GF-D8 (cell line): ENCODE measurements around the gene MUC13.

Source experiments
- DNase-seq: peaks from one replicate; lab custom pipeline; 2025; lab: John Stamatoyannopoulos, UW

MUC13 gene

DNA sequence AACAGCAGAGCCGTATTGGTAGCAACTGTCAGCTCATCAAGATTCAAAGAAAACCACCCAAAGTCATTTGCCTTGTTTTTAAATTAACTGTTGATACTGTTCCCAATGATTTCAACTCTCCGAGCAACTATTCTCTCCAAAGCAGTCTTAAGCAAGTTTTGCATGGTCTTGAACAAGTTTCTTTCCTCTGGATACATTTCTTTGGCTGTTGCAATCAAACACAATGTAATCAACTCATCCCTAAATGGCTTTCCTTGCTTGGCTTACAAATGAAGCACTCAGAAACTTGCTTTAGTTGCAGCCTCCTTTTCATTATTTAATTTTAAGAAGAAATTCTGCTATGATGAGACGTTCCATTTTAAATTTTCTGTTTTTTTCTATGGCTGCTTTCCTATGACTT, 15.5 kb upstream of the MUC13 start:
- DNase-seq, result no peak

- DNase-seq, result no peak
These were observed 8.1 kb upstream of the MUC13 start for GRCh38 chr3:124942613-124943012.

GRCh38 chr3:124941771-124942170, 7.2 kb upstream of the MUC13 start:
- no peak for DNase-seq

DNA sequence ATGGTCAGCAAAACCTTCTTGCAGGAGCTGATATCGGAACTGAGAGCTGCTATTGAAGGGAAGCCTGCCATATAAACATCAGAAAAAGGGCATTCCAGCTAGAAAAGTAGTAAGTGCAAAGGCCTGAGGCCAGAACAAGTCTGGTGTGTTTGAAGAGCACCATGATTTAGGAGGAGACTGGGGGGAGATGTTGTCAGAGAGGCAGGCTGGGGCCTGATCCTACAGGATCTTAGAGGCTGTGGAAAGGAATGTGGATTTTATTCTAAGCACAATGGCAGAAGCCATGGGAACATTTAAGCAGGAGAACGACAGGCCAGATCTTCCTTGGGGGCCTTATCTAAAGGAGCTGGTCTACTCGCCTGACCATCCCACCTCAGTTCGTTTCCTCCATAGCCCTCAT, 5.1 kb upstream of the MUC13 start:
- DNase-seq, result no peak

DNA sequence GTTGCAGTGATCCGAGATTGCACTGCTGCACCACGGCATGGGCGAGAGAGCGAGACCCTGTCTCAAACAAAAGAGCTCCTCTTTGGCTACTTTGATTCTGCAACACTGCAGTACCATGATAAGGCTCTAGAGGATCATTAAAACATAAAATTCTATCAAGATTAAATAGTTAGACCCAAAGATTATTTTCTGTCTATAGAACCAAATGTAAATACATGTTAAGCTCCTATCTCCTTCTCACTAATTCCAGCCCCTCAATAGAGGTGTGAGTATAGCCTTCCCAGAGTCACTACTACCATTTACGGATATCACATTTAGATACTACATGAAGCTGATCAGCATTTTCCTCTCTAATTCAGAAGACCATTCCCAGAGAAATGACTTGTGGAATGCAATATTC, 4.3 kb upstream of the MUC13 start:
- DNase-seq, result no peak

- no peak for DNase-seq
These were observed 2.5 kb upstream of the MUC13 start for GRCh38 chr3:124937049-124937448.

GRCh38 chr3:124935794-124936542, 1.4 kb upstream of the MUC13 start:
- no peak for DNase-seq

- no peak for DNase-seq
These were observed 713 bp upstream of the MUC13 start for GRCh38 chr3:124935264-124935663.

- DNase-seq, result peak; percentile 1
These were observed 6.0 kb downstream of the MUC13 start for GRCh38 chr3:124928333-124929202.

GRCh38 chr3:124927574-124928045, 6.9 kb downstream of the MUC13 start:
- no peak for DNase-seq

DNA sequence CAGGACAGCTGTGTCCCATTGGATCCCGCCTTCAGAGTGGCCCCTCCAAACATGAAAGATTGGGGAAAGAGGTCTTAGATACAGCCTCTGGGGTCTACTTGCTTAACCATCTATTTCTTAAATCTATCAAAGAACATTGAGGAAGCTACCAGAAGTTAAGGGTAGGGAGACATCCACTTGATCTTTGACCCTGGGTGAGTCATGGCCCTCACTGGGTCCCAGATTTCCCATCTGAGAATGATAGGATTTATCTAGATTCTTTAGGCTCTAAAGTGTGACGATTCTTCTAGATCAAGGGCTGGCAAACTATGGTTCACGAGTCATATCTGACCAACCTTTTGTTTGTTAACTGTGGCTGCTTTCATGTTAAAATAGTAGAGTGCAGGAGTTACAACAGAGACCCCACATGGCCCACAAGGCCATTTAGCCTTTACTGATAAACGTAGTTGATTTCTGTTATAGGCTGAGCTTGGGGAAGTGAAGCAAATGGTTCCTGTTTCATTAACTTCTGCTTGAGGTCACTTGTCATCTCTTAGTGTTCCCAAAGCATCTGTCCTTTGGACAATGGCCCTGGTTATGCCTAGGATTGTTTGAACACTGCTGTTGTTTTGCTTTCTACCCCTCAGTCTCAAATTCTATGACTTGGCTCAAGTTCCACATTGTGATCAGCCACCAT, 8.0 kb downstream of the MUC13 start:
- DNase-seq, result no peak

GRCh38 chr3:124924741-124925140, 9.8 kb downstream of the MUC13 start:
- no peak for DNase-seq

DNA sequence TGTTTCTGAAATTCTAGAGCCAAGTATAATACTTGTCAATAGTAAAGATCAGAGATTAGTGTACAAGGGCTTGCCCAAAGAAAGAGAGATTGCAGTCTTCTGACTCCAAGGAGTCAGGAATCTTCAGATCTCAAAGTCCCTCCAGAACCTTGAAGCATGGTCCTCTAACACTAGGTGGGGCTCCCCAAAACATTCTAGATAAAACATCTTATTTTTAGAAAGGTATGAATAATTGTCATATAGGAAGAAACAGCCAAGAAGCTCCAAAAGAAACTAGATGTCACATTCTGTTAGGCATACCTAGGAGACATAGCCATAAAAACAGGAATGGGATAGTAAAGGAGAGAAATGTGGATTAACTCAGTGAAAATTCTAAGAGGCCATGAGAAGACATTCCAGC, 10.7 kb downstream of the MUC13 start:
- DNase-seq, result no peak

DNA sequence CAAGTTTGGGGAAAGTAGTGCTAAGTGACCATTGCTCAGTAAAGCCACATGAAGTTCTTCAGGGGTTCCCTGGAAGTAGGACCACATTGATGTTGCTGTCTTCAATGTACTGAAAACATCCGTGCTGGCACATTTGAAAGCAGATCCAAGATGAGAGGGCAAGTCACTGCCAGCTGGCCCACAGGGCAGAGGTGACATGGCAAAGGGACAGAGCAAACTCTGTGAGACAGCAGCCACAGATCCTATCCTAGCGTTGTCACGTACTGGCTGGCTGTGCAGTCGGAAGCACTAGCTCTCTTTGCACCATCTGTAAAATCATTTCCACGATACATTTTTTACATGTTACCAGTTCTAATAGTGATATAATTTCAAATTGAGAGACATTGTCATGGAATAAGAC, 13.8 kb downstream of the MUC13 start:
- no peak for DNase-seq

- DNase-seq, result no peak
These were observed 14.8 kb downstream of the MUC13 start for GRCh38 chr3:124919756-124920155.

DNA sequence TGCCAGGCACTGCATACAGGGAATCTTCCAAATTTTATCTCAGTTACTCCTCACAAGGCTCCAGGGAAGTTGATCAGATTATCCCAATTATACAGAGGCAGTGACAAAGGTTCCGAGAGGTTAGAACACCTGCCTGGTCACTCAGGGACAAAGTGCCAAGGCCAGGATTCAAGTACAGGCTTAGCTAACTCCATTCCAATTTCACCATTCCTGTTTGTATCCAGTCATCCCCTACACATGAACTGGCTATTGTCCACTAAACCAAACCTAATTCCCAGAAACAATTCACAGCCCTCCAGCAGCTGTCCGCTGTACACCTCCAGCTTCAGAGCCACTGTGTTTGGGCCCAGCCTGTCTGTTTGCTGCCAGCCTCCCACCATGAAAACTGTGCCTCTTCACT, 16.0 kb downstream of the MUC13 start:
- DNase-seq, result no peak

DNA sequence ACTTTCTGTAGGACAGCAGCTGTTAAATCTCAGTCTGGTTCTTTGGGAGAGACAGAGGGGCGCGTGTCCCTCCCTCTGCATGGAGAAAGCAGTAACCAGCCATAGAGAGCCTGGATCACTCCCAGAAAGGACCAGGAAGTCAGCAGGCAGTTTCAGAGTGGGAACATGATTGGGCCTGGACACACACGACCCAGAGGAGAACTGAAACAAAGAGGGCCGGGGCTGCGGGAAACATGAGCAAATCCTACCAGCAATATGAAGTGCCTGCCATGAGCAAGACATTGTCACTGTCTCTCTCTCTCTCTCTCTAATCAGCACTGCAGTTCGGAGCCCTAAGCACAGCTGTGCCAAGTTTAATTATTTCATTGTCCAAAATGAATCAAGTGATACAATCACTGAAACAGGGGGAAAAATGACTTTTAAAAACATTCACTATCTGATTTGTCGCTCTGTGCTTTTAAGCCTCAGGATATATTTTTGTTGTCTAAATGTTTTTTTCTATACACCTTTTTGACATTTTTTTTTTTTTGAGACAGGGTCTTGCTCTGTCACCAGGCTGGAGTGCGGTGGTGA, 17.6 kb downstream of the MUC13 start:
- DNase-seq, result no peak

GRCh38 chr3:124915254-124915653, 19.3 kb downstream of the MUC13 start:
- DNase-seq, result no peak

DNA sequence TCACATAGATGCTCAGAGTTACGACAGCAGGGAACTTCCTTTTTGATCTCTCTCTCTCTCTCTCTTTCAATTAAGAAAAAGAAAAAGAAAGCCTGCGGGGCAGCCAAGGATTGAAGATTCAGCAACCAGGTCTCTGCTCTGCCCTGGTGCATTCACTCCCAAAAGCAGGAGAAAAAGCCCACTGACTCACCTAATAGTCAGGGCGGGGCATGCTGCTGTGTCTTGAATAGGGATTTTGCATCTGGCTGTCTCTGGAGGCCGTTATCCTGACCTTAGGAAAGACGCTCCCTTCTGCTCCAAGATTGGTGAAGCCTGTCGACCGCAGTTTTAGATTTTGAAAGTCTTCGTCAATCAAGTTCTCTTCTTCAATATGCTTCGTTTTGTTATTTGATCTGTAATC, 26.6 kb downstream of the MUC13 start:
- DNase-seq, result no peak

GRCh38 chr3:124904835-124905492, 29.6 kb downstream of the MUC13 start:
- no peak for DNase-seq

GRCh38 chr3:124903896-124904834, 30.4 kb downstream of the MUC13 start:
- DNase-seq, result no peak
